ENCODE measurements around the gene RNU1-1.

DNA sequence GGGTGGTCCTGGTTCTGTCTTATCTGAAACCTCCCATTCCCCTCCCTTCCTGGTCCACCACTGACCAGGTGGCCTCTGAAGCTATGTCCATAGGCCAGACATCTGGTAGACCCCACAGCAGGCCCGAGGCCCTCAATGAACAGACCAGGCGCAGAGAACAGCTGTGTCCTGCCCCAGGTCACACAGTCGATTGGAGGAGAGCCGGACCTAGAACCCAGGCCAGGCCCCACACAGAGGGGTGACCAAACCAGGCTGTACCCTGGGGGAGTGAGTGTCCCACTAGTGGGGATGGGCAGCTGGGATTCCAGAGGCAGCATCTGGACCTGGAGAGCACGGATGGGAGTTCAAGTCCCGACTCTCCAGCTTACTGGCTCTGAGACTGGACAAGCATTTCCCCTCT lies 29.2 kb downstream of the RNU1-1 start:
- TF ChIP-seq CTCF (IDR thresholded peaks at IDR 0.05; ENCODE audit: insufficient read depth, low read length), result no peak
- TF ChIP-seq POLR2AphosphoS5 (IDR thresholded peaks at IDR 0.05; ENCODE audit: low read depth), result no peak
- TF ChIP-seq, protein P1, sequence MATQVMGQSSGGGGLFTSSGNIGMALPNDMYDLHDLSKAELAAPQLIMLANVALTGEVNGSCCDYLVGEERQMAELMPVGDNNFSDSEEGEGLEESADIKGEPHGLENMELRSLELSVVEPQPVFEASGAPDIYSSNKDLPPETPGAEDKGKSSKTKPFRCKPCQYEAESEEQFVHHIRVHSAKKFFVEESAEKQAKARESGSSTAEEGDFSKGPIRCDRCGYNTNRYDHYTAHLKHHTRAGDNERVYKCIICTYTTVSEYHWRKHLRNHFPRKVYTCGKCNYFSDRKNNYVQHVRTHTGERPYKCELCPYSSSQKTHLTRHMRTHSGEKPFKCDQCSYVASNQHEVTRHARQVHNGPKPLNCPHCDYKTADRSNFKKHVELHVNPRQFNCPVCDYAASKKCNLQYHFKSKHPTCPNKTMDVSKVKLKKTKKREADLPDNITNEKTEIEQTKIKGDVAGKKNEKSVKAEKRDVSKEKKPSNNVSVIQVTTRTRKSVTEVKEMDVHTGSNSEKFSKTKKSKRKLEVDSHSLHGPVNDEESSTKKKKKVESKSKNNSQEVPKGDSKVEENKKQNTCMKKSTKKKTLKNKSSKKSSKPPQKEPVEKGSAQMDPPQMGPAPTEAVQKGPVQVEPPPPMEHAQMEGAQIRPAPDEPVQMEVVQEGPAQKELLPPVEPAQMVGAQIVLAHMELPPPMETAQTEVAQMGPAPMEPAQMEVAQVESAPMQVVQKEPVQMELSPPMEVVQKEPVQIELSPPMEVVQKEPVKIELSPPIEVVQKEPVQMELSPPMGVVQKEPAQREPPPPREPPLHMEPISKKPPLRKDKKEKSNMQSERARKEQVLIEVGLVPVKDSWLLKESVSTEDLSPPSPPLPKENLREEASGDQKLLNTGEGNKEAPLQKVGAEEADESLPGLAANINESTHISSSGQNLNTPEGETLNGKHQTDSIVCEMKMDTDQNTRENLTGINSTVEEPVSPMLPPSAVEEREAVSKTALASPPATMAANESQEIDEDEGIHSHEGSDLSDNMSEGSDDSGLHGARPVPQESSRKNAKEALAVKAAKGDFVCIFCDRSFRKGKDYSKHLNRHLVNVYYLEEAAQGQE (IDR thresholded peaks at IDR 0.05; ENCODE audit: insufficient replicate concordance, low read depth), result no peak

All from HL-60 (cell line).